EL (cell line): ENCODE data around the gene CANX.
"Not testable (repeated sequence)": the region's sequence is repeated elsewhere in the genome, so short reads cannot be mapped to it uniquely, and the experiment has no call there.

Source experiments
- DNase-seq: peaks from one replicate; pipeline ENCODE4 v3.0.0-alpha.2; 2016

The CANX gene

DNA sequence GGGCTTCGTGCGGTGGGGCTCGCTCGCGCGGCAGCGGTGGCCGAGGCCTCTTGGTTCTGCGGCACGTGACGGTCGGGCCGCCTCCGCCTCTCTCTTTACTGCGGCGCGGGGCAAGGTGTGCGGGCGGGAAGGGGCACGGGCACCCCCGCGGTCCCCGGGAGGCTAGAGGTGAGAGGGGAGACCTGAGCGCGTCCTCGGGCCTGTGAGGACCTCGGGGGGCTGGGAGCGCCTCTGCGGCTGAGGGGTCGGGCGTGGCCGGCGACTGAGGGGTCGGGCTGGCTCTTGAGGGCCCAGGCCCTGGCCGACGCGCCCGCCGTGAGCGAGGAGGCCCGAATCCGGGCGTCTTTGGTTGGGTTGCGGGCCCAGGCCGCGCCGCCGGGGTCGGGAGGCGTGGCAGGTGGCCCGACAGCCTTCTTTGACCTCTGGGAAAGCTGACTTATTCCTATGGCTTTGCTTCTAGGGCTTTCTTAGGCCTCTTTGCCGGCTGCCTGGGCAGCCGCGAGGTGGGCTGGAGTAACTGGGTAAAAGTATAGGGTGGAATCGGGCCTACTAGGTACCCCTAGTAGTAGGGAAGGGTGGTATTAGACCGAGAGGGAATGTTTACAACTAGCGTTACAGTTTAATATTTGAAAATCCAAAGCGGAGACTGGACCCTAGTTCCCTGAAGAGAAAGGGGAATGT lies at the start of gene CANX:
CANX (plus strand) TSS at position 33 of the 681 bp plus-strand sequence. CDS start 6,715 bp downstream, outside the sequence.
- DNase-seq, result no peak

DNA sequence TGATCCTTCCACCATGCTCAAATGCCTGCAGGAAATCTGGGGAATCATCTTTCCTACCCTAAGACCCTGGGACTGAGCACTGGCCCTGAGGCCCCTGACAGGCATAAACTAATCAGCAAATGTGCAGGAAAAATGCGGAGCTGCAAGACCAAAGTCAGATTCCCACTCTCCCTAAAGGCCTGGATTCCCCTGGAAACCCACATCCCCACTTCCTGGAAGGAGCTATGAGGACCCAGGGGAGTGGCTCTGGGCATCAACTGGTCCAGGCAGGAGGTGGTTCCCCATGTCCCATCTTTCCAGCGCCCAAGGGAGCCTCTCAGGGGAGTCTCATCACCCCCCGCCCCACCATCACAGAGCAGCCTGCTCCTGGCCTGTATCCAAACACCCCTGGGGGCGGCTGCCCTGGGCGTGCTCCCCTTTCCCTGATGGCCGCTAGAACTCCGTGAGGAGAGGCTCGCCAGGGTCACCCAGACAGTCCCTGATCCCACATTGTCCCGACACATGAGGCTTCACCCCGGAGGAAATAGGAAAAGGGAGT lies 49.5 kb upstream of the CANX start:
- not testable (repeated sequence) for DNase-seq

GRCh38 chr5:179650245-179650644 lies 48.5 kb upstream of the CANX start:
- DNase-seq, result not testable (repeated sequence)

DNA sequence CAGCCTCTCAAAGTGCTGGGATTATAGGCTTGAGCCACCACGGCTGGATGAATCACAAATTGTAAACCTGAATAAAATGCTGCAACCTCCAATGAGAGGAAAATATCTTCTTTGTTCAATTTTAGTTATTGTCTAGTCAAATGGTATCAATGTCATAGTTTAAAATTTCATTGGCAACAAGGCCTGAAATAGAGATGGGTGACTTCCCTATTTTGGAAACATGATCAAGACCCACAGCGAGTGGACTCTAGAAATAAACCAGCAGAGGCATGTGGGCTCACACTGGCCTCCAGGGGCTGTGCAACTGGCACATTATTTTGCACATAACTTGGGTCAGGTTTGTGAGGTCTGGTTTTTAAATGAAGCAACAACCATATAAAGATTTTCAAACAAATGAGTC lies 45.6 kb upstream of the CANX start:
- not testable (repeated sequence) for DNase-seq

DNA sequence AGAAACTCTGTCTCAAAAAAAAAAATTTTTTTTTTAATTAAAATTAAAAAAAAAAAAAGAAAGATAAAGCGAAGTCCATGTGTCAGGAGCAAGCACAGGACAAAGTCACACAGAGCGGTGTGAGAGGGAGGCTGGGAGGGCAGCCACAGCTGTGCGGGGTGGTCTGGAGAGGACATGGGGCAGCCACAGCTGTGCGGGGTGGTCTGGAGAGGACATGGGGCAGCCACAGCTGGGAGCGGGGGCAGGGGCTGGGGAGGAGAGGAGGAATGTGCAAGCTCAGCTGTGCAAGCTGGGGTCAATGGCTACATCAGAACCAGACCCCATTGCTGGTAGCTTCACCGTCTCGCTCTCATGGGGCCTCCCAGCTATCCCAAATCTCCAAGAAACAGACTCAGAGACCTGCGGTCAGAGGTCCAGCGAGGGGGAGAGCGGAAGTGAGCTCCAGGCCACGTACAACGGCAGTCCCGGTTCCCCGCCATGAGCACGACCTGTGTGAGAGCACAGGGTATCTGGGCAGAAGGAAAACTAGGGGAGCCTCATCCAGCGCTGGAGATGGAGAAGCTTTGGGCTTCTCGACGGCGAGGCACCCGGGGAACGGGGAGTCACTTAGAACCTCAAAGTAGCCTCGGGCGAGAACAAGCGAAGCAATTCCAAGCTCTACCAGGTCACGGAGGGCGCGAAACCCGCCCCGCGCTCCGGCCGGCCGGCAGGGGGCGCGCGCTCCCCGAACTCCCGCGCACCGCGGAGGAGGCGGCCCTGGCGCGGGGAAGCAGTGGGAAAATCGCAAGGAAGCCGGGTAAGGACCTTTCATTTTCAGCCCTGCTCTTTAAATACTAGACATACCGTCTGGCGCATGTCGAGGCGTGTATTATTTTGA lies 41.2 kb upstream of the CANX start:
- DNase-seq, result not testable (repeated sequence)

GRCh38 chr5:179658179-179658856 lies 40.4 kb upstream of the CANX start:
- DNase-seq, result peak; percentile 45

DNA sequence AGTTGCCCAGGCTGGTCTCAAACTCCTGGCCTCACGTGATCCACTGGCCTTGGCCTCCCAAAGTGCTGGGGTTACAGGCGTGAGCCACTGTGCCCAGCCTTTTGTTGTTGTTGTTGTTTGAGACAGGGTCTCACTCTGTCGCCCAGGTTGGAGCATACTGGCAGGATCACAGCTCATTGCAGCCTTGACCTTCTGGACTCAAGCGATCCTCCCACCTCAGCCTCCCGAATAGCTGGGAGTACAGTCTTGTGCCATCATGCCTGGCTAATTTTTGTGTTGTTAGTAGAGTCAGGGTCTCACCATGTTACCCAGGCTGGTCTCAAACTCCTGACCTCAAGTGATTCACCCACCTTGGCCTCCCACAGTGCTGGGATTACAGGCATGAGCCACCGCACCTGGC lies 37.1 kb upstream of the CANX start:
- DNase-seq, result not testable (repeated sequence)

DNA sequence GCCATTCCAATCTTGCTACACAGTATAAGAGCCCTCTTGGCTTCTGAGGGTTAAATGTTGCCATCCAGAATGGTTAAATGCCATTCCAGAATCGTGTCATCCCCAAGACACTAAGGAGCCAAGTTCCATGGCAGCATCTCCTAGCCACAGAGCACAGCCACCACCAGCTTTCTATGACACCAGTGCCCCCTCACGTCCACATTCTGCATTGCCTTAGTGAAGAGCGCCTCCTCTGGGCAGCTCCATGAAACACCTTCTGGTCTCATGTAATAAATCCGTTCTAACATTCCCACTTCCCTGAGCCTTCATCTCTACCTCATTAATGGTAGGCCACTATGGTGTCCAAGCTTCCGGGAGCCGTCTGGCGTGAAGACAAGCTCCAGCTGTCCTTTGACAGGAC lies 30.4 kb upstream of the CANX start:
- DNase-seq, result peak; percentile 51

DNA sequence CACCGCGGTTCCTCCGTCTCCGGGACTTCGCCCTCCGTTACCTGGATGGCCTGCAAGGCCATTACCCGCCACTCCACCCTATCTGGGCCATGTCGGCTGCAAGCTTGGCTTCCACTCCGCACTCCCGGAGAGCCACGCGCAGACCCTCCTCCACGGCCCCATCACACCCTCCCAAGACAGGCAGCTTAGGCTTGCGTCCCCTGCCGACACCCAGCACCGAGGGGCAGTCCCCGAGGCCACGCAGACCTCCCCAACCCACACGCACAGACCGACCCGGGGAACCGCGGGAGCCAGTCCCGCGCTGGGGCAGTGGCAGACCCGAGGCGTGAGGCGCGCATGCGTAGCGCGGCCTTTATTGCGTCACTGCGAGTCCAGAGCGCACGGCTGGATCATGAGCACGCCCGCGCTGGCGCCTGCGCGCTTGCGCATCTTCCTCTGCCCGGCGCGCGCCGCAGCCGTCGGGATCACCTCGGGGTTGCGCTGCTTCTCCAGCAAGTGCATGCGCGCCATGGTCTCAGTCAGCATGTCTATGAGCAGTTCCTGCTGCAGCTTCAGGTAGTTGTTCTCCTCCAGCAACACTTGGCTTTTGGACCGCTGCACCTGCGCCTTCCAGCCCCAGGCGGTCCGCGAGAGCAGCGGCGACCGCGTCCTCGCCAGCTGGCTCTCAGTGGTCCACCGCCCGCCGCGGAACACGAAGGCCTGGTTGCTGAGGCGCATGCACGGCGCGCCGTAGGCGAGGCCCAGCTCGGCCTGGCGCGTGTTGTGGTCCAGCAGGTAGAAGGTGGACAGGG lies 20.3 kb upstream of the CANX start:
- peak; percentile 94 for DNase-seq

DNA sequence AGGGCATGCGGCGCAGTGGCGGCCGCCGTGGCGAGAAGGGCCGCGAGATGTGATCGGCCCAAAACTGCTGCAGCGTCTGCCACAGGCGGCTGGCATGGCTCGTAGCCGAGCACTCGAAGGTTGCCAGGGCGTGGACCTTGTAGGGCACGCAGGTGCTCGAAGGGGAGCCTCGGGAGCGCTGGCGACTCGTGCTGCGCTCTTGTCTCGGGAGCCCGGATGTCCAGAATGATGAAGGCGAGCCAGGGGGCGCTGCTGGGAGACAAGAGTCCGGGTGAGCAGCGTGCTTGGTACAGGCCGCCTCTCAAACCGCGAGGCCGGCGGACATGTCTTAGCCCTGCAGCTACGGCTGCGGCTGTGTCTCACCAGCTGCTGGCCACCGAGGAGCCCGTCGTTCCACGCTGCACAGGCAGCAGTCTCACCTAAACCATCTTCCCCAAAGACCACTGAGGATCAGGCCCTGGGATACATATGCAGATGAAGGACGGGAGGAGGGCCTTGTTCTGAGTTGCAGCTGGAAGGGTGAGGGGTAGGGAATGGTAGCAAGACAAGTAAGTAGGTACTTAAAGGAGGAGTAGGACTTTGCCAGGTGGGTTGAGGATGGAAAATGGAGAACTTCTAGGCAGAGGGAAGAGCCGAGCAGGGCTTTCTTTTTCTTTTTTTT lies 19.6 kb upstream of the CANX start:
- DNase-seq, result peak; percentile 49

DNA sequence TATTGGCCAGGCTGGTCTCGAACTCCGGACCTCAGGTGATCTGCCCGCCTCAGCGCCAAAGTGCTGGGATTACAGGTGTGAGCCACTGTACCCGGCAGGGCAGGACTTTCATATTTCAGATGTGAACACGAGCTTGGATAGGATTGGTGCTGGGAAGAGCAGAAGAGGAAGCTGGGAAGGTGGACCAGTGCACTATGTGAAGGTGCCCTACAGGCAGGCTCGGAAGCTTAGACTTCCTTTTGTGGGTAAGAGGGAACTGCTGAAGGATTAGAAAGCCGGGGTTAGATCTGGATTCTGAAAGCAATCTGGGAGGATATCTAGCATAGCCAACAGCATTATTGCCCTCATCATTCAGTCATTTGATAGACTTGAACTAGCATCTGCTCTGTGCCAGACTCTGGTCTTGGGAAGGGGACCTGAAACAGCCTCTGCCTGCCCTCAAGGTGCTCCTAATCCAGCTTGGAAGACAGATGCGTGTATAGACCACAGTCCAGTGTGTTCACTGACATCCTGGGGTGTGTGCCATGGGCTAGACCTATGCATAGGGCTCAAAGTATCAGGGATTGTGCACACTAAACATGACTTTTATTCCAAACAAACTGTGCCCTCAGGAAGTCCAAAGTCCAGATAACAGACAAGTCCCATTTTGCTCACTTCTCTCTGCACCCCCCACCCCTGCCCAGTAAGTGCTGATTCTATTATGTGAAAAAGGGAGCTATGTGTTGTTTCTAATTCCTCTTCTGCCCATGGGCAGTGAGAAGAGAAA lies 18.6 kb upstream of the CANX start:
- no peak for DNase-seq

GRCh38 chr5:179680780-179681401 lies 17.9 kb upstream of the CANX start, which contains the start of gene CBY3:
Gene CBY3, minus strand, starts transcription at chr5:179681034. Its CDS starts 116 bp downstream, at chr5:179680918.
- DNase-seq, result peak; percentile 19

GRCh38 chr5:179689212-179689611 lies 9.6 kb upstream of the CANX start:
- DNase-seq, result not testable (repeated sequence)

DNA sequence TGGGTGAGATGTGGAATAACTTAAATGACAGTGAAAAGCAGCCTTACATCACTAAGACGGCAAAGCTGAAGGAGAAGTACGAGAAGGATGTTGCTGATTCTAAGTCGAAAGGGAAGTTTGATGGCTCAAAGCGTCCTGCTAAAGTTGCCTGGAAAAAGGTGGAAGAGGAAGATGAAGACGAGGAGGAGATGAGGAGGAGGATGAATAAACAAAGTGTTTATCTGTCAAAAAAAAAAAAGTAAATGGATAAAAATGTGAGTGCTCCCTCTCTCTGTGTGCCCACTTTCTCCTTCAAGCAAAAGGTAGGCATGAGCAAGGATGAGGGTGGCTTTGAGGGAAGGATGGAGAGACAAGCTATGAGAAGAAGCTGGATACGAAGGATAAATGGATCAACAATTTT lies 4.2 kb upstream of the CANX start:
- DNase-seq, result no peak

GRCh38 chr5:179696603-179697002 lies 2.2 kb upstream of the CANX start:
- no peak for DNase-seq

GRCh38 chr5:179697108-179697507 lies 1.7 kb upstream of the CANX start:
- no peak for DNase-seq

- DNase-seq, result not testable (repeated sequence)
Observed at GRCh38 chr5:179697543-179697942, 1.2 kb upstream of the CANX start.

GRCh38 chr5:179697993-179698934 lies 503 bp upstream of the CANX start:
- DNase-seq, result peak; percentile 100

DNA sequence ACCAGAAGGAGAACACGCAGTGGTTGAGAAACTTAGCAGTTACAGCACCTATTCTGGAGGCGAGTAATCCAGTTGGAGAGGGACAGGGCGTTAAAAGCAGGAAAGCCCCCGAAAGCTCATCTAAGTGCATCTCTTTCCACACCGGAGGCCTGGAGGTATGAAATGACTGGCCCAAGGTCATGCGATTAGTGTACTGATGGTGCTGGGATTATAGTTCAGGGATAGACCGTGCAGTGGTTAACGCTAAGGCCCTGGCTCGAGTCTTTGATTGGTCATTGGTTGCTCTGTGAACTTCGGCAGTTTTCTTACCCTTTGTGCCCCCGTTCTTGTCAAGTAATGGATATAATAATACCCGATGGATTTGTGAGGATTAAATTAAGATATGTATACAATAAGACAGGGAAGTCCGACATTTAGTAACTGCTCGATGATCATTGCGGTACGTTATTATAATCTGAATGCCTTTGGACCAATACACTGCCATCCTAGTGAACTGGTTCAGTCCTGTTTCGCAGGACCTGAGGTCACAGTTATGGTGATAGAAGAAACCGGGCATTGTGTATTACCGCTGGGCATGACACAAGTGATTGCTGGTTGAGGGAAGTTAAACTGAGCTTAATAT lies 960 bp downstream of the CANX start:
- DNase-seq, result peak; percentile 38
